GM21515 (cell line): ENCODE results near the gene C8G.

ENCODE experiments used
- ATAC-seq: cut with Tn5 transposase; IDR thresholded peaks from one replicate; pipeline ENCODE4 v1.9.1; 2021; ENCODE audit not compliant: unreplicated experiment

Gene C8G

GRCh38 chr9:136964833-136965422 is 19.9 kb downstream of the C8G start:
- ATAC-seq, result no peak

DNA sequence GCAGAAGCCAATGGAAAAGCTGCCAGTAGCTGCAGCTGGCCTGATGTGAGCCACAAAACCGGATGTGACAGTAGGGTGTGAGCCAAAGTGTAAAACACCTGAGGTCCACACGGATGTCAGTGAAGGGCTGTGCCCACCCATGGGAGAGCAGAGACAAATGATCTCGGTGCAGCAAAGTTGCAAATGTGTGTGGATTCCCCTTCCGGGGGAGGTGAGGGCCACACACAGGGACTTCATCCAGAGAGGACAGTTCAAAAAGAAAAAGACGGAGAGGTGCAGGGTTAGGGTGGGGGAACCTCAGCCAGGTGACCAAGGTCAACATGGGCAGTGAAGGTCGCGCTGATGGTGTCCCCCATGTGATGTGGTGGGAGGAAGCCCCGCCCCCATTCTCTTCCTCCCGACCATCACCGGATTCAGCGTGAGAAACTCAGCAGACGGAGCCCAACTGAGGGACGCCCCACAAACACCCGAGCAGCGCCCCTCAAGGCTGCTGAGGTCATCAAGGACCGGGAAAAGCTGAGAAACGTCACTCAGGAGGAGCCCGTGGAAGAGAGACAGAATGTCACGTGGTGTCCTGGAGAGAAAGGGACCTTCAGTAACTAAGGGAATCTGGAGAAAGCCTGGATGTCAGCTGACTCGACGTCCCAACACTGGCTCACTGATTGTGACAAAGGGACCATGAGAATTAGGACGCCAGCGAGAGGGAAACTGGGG is 20.9 kb downstream of the C8G start:
- no peak for ATAC-seq

- ATAC-seq, result no peak
These were observed 23.5 kb downstream of the C8G start for GRCh38 chr9:136968333-136969127.

DNA sequence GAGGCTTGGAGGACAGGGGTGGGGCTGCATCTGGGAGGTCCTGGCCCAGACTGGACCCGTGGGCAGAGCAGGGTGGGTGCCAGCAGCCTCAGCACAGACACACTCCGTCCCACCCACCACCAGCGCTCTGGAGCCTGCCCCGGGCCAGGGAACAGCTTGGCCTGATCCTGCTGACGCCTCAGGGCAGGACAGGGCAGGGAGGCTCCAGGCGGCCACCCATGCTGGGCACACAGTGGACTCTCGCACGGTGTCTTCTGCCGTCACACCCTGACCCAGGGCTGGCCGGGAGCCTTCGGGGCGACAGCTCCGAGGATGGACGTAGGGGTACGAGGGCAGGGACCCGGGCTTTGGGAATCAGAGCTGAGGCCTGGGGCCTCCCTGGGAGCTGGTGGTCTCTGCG is 24.1 kb downstream of the C8G start:
- no peak for ATAC-seq

- ATAC-seq, result no peak
These were observed 24.7 kb downstream of the C8G start for GRCh38 chr9:136969774-136970173.

DNA sequence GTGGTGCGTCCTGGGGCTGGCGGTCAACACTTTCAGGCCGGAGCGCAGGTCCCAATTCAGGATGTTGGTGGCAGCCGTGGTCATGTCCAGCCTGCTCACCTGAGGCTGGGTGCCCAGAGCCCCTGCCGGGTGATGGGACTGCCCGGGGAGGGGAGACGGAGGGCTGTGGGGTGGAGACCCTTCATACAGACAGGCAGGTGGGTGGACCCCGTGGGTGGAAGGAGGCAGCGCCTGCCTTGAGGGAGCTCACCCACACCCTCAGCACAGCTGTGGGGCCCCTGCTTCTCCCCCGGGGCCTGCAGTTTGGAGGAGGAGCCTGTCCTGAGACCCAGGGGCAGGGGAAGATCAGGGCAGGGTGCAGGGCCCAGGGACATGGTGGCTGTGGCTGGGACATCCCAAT is 25.3 kb downstream of the C8G start:
- no peak for ATAC-seq

DNA sequence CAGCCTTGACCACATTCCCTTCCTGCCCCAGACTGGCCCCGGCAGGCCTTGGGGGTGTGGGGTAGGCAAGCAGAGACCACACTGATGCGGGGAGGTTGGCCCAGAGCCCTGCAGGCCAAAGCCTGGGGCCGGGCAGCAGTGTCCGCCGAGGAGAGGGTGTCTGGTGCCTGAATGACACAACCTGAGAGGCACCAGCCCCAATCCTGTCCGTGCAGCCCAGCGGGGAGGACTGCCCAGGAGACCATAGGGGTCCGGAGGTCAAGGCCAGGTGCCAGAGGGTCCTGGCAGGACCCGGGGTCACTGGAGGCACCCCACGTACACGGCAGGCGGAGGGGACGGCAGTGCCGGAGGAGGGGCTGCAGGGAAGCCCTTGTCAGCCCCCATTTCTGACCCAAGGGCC is 26.7 kb downstream of the C8G start:
- no peak for ATAC-seq

DNA sequence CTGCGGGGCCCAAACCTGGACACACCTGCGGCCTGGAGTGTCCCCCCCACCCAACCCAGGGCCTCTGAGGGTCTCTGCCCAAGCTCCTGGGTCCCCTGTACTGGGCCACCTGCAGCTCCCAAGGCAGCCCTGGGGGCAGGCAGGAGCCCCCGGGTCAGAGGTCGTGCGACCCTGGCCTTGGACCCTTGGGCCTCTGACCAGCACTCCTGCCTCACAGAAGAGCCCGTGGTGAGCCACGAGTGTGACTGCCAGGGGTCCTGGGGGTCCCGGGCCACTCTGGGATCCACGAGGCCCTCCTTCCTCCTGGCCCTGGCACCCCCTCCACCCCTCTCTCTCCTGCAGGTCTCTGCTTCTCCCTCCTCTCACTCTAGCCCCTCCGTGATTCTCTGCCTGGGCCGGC is 27.3 kb downstream of the C8G start:
- no peak for ATAC-seq

GRCh38 chr9:136972743-136973142 is 27.7 kb downstream of the C8G start:
- ATAC-seq, result no peak

DNA sequence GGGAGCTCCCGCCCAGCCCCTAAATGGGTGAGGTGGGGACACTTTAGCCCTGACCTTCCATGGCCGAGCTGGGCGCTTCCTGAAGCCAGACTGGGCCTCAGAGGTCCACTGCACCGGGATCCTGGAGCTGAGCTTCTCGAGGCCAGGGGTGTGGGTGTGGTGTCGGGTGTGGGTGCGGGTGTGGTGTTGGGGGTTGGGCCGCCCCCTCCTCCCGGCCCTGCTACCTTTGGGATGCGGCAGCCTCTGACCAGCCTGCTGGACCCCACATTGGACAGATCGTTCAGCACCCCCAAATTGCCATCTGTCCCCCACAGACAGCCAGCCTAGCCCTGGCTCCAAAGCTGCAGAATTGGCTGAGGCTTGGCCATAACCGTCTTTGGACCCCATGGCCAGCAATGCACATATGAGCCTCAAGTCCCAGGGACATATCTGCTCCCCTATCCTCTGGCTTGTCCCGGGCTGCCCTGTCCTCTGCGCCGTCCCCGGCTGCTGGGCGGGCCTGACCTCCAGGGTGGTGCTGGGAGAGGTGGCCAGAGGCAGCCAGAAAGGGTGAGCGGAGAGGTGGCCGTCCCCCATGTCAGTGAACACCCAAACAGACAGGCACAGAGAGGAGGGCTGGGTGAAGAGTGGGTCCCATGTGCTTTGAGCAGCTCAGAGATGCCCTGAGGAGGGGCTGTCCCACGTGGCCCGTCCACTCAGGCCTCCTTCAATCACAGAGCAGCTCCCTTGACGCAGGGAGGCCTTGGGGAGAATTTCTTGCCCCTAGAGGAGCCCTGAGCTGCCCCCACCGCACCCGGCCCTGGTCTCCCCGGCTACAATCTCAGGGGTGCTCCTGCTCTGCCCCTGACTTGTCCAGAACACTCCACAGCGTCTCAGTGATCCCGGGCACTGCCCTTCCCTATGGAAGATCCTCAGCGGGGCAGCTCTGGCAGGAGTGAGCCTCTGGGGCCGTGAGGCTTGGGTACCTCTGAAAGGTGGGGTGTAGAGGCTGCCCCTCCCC is 28.9 kb downstream of the C8G start:
- no peak for ATAC-seq

DNA sequence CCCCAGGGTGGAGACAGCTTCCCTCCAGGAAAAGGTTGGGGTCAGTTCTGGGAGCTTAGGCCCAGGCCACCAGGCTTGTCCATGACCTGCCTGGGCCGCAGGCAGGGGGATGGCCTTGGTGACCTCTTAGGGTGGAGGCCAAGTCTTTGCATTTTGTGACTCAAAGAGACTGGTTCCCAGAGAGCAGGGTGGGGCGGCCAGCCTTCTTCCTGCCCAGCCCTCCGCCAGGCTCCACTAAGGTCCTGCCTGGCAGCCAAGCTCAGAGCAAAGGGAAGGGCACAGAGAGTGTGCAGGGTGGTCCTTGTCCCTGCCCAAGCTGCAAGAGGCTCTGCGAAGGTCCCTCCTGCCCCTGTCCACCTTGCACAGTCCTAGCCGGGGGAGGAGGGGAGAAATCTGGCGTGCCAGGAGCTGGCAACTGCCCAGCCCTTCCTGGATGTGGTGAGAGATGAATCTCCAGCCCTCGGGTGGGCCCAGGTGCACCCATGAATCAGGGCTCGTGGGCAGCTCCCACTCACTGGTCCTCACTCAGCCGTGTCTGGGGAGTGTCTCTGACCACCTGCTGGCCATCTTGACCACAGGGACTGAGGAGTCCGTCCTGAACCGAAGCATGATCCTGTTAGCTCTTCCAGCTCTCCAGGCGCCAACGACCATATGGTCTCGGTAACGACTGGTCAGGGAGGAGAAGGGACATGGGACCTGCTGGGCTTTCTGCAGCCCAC is 29.9 kb downstream of the C8G start:
- no peak for ATAC-seq

DNA sequence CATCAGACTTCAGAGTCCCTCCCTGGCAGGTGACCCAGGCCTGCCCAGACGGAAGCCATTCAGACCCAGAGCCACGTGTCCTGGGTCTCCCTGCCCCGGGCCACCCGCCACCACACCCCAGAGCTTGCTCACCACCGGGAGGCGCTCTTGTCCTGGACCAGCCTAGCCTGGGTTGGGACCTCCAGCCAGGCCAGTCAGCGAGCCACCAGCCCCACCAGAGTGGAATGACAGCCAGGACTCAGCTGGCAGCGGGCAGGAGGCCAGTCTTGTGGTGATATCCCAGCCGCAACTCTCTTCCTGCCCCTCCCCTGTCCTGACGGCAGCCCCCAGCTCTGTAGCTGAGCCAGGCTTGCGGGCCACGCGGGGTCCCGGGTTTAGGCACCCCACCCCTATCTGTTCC is 30.6 kb downstream of the C8G start:
- ATAC-seq, result no peak

GRCh38 chr9:136977223-136977622 is 32.2 kb downstream of the C8G start, which contains the start of gene PTGDS:
Gene PTGDS (plus strand): TSS chr9:136977504. CDS start chr9:136977579, 75 bp downstream.
- ATAC-seq, result no peak

GRCh38 chr9:136977649-136978072 is 32.6 kb downstream of the C8G start:
- no peak for ATAC-seq

DNA sequence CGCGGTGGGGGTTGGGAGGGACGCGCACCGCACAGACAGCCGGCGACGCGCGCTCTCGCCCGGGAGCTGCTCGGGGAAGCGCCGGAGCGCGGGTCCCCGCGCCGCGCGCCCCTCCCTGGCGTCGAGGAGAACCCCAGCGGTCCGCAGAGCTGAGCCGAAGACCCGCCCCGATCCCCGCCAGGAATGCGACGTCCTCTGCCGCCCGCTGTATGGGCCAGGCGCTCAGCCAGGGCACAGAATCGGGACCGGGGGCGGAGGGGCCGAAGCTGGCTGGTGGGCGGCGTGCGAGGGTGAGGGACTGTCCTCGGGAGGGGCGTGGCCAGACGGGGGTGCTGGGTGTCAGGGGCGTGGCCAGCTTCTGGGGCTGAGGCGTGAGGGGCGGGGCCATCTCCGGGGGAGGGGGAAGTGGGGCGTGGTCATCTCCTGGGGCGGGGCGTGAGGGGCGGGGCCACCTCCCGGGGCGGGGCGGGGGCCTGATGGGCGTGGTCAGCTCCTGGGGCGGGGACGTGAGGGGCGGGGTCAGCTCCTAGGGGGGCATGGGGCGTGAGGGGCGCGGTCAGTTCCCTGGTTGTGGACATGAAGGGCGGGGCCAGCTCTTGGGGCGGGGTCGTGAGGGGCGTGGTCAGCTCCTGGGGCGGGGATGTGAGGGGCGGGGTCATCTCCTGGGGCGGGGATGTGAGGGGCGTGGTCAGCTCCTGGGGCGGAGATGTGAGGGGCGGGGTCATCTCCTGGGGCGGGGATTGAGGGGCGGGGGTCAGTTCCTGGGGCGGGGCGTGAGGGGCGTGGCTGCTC is 33.2 kb downstream of the C8G start:
- no peak for ATAC-seq

- ATAC-seq, result no peak
These were observed 34.0 kb downstream of the C8G start for GRCh38 chr9:136978865-136979544.

- ATAC-seq, result no peak
These were observed 34.9 kb downstream of the C8G start for GRCh38 chr9:136979769-136980587.
